ENCODE measurements around the gene IRF2BP2. TPM values are rescaled to one million over a fixed set of nuclear protein-coding genes. Genes with fewer than 3 reads are reported as not detected.
A peak's percentile ranks its signal among the peaks of the same experiment; 100 is the strongest.

The IRF2BP2 gene
- total and polyA plus RNA-seq, 2 of the 13 experiments (the other 11 are each of a cell fraction or from before 2014, with no cell fraction given), result 140 to 147 TPM

DNA sequence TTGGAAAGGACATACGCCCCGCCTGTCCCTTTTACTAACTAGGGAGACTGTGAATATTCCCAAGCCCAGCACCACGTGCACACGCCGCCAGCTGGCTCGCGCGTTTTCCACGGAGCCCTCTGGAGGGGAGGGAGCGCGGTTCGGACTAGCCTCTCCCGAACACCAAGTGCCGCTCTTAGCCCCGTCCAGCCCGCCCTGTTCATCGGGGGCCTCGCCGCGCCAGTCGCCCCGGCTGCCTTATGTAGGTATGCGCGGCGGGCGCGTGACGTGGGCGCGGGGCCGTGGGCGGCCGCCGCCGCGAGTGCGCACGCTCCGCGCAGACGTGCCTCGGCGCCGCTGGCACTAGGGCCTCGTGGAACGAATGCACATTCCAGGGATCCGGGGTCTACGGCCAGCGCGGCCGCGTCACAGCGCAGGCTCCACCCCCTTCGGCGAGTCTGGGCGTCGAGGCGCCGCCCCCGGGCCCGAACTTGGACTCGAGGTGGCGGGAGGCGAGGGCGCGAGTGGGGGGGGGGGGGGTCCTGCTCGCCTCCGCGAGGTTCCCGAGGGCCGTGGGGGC lies 767 bp upstream of the IRF2BP2 start (continued):
- TF ChIP-seq ZNF530 (CRISPR knock-in tag; IDR thresholded peaks at IDR 0.05; ENCODE audit: low read depth) (no peak), RFX5 (IDR thresholded peaks at IDR 0.05; ENCODE audit: low read depth, low read length) (peak; percentile 10; the same call in 1 of the 2 replicates), MIER3 (CRISPR knock-in tag; IDR thresholded peaks at IDR 0.05; ENCODE audit: borderline replicate concordance) (no peak), DMAP1 (CRISPR knock-in tag; IDR thresholded peaks at IDR 0.05) (no peak; the same call in 1 of the 2 replicates), MEIS1 (CRISPR knock-in tag; IDR thresholded peaks at IDR 0.05; ENCODE audit: borderline replicate concordance) (peak; percentile 54), SMARCE1 (IDR thresholded peaks at IDR 0.05; ENCODE audit: borderline replicate concordance) (no peak), SMYD3 (CRISPR knock-in tag; IDR thresholded peaks at IDR 0.05) (peak; percentile 77; the same call in 1 of the 2 replicates), WIZ (CRISPR knock-in tag; IDR thresholded peaks at IDR 0.05) (no peak), BHLHE40 (IDR thresholded peaks at IDR 0.05; ENCODE audit: low read length) (peak; percentile 22; the same call in 1 of the 2 replicates), ZNF543 (CRISPR knock-in tag; IDR thresholded peaks at IDR 0.05) (no peak), SP140L (CRISPR knock-in tag; IDR thresholded peaks at IDR 0.05; ENCODE audit: borderline replicate concordance) (no peak), XBP1 (CRISPR knock-in tag; IDR thresholded peaks at IDR 0.05) (no peak), JDP2 (CRISPR knock-in tag; IDR thresholded peaks at IDR 0.05; ENCODE audit: borderline replicate concordance) (peak; percentile 76; the same call in 1 of the 2 replicates), TEAD3 (CRISPR knock-in tag; optimal IDR thresholded peaks at IDR 0.05; ENCODE audit: borderline replicate concordance) (peak; percentile 93), SRSF1 (optimal IDR thresholded peaks at IDR 0.05; ENCODE audit: low read depth, low read length) (peak; percentile 74), ZC3H4 (CRISPR knock-in tag; IDR thresholded peaks at IDR 0.05; ENCODE audit: borderline replicate concordance) (no peak; the same call in 1 of the 2 replicates)
- TF ChIP-seq, protein P1, sequence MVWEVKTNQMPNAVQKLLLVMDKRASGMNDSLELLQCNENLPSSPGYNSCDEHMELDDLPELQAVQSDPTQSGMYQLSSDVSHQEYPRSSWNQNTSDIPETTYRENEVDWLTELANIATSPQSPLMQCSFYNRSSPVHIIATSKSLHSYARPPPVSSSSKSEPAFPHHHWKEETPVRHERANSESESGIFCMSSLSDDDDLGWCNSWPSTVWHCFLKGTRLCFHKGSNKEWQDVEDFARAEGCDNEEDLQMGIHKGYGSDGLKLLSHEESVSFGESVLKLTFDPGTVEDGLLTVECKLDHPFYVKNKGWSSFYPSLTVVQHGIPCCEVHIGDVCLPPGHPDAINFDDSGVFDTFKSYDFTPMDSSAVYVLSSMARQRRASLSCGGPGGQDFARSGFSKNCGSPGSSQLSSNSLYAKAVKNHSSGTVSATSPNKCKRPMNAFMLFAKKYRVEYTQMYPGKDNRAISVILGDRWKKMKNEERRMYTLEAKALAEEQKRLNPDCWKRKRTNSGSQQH (CRISPR knock-in tag; IDR thresholded peaks at IDR 0.05; ENCODE audit: low read depth), result no peak
- TF ChIP-seq, protein P2, sequence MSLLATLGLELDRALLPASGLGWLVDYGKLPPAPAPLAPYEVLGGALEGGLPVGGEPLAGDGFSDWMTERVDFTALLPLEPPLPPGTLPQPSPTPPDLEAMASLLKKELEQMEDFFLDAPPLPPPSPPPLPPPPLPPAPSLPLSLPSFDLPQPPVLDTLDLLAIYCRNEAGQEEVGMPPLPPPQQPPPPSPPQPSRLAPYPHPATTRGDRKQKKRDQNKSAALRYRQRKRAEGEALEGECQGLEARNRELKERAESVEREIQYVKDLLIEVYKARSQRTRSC (CRISPR knock-in tag; IDR thresholded peaks at IDR 0.05; ENCODE audit: low read depth), result no peak
- TF ChIP-seq, protein P3, sequence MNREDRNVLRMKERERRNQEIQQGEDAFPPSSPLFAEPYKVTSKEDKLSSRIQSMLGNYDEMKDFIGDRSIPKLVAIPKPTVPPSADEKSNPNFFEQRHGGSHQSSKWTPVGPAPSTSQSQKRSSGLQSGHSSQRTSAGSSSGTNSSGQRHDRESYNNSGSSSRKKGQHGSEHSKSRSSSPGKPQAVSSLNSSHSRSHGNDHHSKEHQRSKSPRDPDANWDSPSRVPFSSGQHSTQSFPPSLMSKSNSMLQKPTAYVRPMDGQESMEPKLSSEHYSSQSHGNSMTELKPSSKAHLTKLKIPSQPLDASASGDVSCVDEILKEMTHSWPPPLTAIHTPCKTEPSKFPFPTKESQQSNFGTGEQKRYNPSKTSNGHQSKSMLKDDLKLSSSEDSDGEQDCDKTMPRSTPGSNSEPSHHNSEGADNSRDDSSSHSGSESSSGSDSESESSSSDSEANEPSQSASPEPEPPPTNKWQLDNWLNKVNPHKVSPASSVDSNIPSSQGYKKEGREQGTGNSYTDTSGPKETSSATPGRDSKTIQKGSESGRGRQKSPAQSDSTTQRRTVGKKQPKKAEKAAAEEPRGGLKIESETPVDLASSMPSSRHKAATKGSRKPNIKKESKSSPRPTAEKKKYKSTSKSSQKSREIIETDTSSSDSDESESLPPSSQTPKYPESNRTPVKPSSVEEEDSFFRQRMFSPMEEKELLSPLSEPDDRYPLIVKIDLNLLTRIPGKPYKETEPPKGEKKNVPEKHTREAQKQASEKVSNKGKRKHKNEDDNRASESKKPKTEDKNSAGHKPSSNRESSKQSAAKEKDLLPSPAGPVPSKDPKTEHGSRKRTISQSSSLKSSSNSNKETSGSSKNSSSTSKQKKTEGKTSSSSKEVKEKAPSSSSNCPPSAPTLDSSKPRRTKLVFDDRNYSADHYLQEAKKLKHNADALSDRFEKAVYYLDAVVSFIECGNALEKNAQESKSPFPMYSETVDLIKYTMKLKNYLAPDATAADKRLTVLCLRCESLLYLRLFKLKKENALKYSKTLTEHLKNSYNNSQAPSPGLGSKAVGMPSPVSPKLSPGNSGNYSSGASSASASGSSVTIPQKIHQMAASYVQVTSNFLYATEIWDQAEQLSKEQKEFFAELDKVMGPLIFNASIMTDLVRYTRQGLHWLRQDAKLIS (CRISPR knock-in tag; IDR thresholded peaks at IDR 0.05), result no peak; the same call in 1 of the 2 replicates
- TF ChIP-seq, protein P4, sequence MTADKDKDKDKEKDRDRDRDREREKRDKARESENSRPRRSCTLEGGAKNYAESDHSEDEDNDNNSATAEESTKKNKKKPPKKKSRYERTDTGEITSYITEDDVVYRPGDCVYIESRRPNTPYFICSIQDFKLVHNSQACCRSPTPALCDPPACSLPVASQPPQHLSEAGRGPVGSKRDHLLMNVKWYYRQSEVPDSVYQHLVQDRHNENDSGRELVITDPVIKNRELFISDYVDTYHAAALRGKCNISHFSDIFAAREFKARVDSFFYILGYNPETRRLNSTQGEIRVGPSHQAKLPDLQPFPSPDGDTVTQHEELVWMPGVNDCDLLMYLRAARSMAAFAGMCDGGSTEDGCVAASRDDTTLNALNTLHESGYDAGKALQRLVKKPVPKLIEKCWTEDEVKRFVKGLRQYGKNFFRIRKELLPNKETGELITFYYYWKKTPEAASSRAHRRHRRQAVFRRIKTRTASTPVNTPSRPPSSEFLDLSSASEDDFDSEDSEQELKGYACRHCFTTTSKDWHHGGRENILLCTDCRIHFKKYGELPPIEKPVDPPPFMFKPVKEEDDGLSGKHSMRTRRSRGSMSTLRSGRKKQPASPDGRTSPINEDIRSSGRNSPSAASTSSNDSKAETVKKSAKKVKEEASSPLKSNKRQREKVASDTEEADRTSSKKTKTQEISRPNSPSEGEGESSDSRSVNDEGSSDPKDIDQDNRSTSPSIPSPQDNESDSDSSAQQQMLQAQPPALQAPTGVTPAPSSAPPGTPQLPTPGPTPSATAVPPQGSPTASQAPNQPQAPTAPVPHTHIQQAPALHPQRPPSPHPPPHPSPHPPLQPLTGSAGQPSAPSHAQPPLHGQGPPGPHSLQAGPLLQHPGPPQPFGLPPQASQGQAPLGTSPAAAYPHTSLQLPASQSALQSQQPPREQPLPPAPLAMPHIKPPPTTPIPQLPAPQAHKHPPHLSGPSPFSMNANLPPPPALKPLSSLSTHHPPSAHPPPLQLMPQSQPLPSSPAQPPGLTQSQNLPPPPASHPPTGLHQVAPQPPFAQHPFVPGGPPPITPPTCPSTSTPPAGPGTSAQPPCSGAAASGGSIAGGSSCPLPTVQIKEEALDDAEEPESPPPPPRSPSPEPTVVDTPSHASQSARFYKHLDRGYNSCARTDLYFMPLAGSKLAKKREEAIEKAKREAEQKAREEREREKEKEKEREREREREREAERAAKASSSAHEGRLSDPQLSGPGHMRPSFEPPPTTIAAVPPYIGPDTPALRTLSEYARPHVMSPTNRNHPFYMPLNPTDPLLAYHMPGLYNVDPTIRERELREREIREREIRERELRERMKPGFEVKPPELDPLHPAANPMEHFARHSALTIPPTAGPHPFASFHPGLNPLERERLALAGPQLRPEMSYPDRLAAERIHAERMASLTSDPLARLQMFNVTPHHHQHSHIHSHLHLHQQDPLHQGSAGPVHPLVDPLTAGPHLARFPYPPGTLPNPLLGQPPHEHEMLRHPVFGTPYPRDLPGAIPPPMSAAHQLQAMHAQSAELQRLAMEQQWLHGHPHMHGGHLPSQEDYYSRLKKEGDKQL (CRISPR knock-in tag; IDR thresholded peaks at IDR 0.05; ENCODE audit: low read depth), result 0 out of 2 replicates have a peak, but pooled peaks have one; percentile 11

All from HepG2 (cell line).